Spleen (tissue), 11 donors: ENCODE measurements around the gene FKBP7. TPM values are rescaled to one million over a fixed set of nuclear protein-coding genes. Genes with fewer than 3 reads are reported as not detected.
A peak's percentile ranks its signal among the peaks of the same experiment; 100 is the strongest.

Experiments
- DNase-seq: peaks from one replicate; pipeline ENCODE4 v3.0.0-alpha.2; 2020
- H3K27ac ChIP-seq, 8 donors: fragments of 200-600 bp; sonication (generic) in 7 of 8; 1 replicate in 4 of 8; 2 replicates in 4 of 8; pipeline versions ENCODE4 v1.5.0 to v1.8.0; 2016 to 2021; ENCODE audit warnings: inconsistent platforms in 4 of 8, mild to moderate bottlenecking in 4 of 8, moderate library complexity in 1 of 8
- H3K27me3 ChIP-seq, 7 donors: fragments of 200-600 bp; sonication (generic) in 6 of 7; replicated peaks in 1 of 7; 1 replicate in 4 of 7; 2 replicates in 3 of 7; pipeline versions ENCODE4 v1.5.0 to v1.8.0; 2016 to 2021; ENCODE audit warnings: inconsistent platforms in 3 of 7, mild to moderate bottlenecking in 1 of 7
- H3K36me3 ChIP-seq, 6 donors: fragments of 200-600 bp; sonication (generic) in 5 of 6; 1 replicate in 4 of 6; 2 replicates in 2 of 6; pipeline versions ENCODE4 v1.5.0 to v1.8.0; 2016 to 2021; ENCODE audit warnings: inconsistent platforms in 2 of 6
- H3K4me1 ChIP-seq, 6 donors: fragments of 200-600 bp; sonication (generic) in 5 of 6; 1 replicate in 3 of 6; 2 replicates in 3 of 6; pipeline versions ENCODE4 v1.5.0 to v1.8.0; 2016 to 2021; ENCODE audit warnings: inconsistent platforms in 3 of 6
- H3K4me3 ChIP-seq, 8 donors: fragments of 200-600 bp; sonication (generic) in 7 of 8; 1 replicate in 4 of 8; 2 replicates in 4 of 8; pipeline versions ENCODE4 v1.5.0 to v1.8.0; 2016 to 2021; ENCODE audit warnings: inconsistent platforms in 4 of 8, mild to moderate bottlenecking in 4 of 8, moderate library complexity in 2 of 8
- H3K9me3 ChIP-seq, 8 donors: fragments of 200-600 bp; sonication (generic) in 7 of 8; 1 replicate in 4 of 8; 2 replicates in 4 of 8; pipeline versions ENCODE4 v1.5.0 to v1.8.0; 2016 to 2021; ENCODE audit warnings: inconsistent platforms in 4 of 8
- POLR2A ChIP-seq, 3 donors: fragments of 450-650 bp; IDR thresholded peaks; one replicate each; pipeline ENCODE4 v1.5.1; 2017; ENCODE audit warnings: antibody characterized with exemption in 3 of 3, mild to moderate bottlenecking in 1 of 3
- POLR2AphosphoS5 ChIP-seq, 3 donors: sonication (generic); formaldehyde crosslinking; IDR thresholded peaks; one replicate each; pipeline ENCODE4 v1.5.1; 2017; ENCODE audit warnings: antibody characterized with exemption in 3 of 3
- WGBS, 5 donors: extraction: QIAGEN DNeasy Blood & Tissue Kit in 3 of 5; methylation state at CpG; one replicate each; pipeline versions ENCODE4 v1.1.5 to v1.1.7; 2013 to 2018; 5-methylcytosine and 5-hydroxymethylcytosine counted together
- intact Hi-C: fragments of 100-400 bp; cut with DNase I; formaldehyde crosslinking; loops from one replicate; pipeline ENCODE4 v1.15.0; 2023; ENCODE audit warnings: low total_unique reads
- polyA plus RNA-seq, 3 donors: library from polyadenylated mRNA; stranded (reverse); fragments of 200-250 nt; gene quantifications; one replicate each; pipeline ENCODE4 v1.2.1, GENCODE V29; 2013
- total RNA-seq, 7 donors: library from RNA; depleted of rRNA in 3 of 7; stranded (reverse); fragments of >200 nt in 3 of 7; fragmentation: NEBNext Ultra II Directional in 4 of 7; extraction: Animal tissue kit (Norgen Biotek cat#: 25700) in 4 of 7; gene quantifications; one replicate each; pipeline versions ENCODE4 v1.1.0 to v1.2.1, GENCODE V29; 2016 to 2021
- TF ChIP-seq, protein P1 (sequence below), 11 experiments: fragments of 200-600 bp in 7 of 11; fragments of 450-650 bp in 4 of 11; sonication (generic) in 4 of 11; IDR thresholded peaks in 8 of 11; conservative IDR thresholded peaks in 3 of 11; 1 replicate in 7 of 11; 2 replicates in 4 of 11; pipeline versions ENCODE4 v1.4.0 to v1.8.0; 2016 to 2021; ENCODE audit warnings: antibody characterized with exemption in 11 of 11, inconsistent platforms in 4 of 11, mild to moderate bottlenecking in 1 of 11
- donor health status: healthy with polysubstance abuse.
- donor health status: DM: no; HTN: no; CAD: no; lungs with moderate emphysema.
- donor health status: DM: no; HTN: no; CAD: no.
- donor health status: Bipolar disorder and iron deficiency.
- donor health status: healthy.
- donor health status: DM: no; HTN: no; CAD: no.
- donor health status: DM: yes; HTN: yes; CAD: no.

The FKBP7 gene
- total and polyA plus RNA-seq, 10 donors = 1.8 to 5.8 (median 3.6) TPM

DNA sequence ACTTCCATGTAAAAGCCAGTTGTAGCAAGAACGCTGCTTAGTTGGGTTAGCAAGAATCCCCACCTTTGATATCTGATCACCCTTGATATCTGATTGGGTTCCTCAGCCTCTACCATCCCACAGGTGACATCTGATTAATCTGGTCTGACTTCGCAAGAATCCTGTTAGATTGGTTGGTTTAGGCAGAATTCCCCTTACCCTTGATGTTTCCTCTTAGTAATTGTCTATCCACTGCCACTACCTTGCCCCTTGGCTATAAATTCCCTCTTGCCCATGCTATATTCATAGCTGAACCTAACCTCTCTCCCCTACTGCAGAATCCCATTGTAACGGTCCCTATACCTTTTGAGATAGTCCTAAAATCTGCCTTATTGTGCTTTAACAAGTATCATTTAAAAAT is 60.5 kb downstream of the FKBP7 start:
- TF ChIP-seq POLR2A (IDR thresholded peaks at IDR 0.05) (no peak), POLR2AphosphoS5 (IDR thresholded peaks at IDR 0.05) (no peak)
- TF ChIP-seq, protein P1, sequence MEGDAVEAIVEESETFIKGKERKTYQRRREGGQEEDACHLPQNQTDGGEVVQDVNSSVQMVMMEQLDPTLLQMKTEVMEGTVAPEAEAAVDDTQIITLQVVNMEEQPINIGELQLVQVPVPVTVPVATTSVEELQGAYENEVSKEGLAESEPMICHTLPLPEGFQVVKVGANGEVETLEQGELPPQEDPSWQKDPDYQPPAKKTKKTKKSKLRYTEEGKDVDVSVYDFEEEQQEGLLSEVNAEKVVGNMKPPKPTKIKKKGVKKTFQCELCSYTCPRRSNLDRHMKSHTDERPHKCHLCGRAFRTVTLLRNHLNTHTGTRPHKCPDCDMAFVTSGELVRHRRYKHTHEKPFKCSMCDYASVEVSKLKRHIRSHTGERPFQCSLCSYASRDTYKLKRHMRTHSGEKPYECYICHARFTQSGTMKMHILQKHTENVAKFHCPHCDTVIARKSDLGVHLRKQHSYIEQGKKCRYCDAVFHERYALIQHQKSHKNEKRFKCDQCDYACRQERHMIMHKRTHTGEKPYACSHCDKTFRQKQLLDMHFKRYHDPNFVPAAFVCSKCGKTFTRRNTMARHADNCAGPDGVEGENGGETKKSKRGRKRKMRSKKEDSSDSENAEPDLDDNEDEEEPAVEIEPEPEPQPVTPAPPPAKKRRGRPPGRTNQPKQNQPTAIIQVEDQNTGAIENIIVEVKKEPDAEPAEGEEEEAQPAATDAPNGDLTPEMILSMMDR (IDR thresholded peaks at IDR 0.05 in 8 of 11, conservative IDR thresholded peaks at IDR 0.05 in 3 of 11) = no peak
- no peak for DNase-seq
- Histone ChIP-seq H3K4me3 (no peak overlapping the region), H3K27ac (no peak overlapping the region), H3K27me3 (no peaks in the 10 kb centered on the region), H3K4me1 (peaks cover 6 to 43% (median 24%) of the 10 kb centered on the region in 6 donors), H3K9me3 (no peaks in the 10 kb centered on the region), H3K36me3 (no peaks in the 10 kb centered on the region)
- 90 to 99% (median 97%) methylated on average over 3 of the region's 3 CpGs for WGBS, 5 donors
- intact Hi-C loops = no loop called here

DNA sequence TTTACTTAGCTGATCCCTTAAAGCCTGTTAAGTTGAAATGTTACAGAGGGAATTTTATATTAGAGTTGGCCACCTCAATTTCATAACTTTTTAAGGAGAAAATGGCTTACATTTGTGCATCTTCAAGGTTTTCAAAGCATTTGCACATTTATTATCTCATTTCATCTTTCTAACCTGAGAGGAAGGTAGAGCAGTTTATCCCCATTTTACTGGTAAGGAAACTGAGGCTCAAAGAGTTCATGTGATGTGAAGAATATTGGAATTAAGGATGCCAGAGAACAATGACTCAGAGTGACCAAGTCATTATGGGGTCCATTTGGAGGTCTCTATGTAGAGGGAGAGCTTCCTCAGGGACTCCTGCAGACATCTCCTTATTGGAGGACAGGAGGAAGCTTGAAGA is 62.4 kb downstream of the FKBP7 start:
- Histone ChIP-seq H3K27me3 (no peaks in the 10 kb centered on the region), H3K9me3 (no peaks in the 10 kb centered on the region), H3K4me3 (no peak overlapping the region), H3K4me1 (peaks cover 6 to 45% (median 25%) of the 10 kb centered on the region in 6 donors), H3K27ac (no peak overlapping the region), H3K36me3 (no peaks in the 10 kb centered on the region)
- intact Hi-C loops = no loop called here
- no peak for DNase-seq
- TF ChIP-seq POLR2AphosphoS5 (IDR thresholded peaks at IDR 0.05) (no peak), POLR2A (IDR thresholded peaks at IDR 0.05) (no peak)
- TF ChIP-seq, protein P1 (IDR thresholded peaks at IDR 0.05 in 8 of 11, conservative IDR thresholded peaks at IDR 0.05 in 3 of 11) = no peak

DNA sequence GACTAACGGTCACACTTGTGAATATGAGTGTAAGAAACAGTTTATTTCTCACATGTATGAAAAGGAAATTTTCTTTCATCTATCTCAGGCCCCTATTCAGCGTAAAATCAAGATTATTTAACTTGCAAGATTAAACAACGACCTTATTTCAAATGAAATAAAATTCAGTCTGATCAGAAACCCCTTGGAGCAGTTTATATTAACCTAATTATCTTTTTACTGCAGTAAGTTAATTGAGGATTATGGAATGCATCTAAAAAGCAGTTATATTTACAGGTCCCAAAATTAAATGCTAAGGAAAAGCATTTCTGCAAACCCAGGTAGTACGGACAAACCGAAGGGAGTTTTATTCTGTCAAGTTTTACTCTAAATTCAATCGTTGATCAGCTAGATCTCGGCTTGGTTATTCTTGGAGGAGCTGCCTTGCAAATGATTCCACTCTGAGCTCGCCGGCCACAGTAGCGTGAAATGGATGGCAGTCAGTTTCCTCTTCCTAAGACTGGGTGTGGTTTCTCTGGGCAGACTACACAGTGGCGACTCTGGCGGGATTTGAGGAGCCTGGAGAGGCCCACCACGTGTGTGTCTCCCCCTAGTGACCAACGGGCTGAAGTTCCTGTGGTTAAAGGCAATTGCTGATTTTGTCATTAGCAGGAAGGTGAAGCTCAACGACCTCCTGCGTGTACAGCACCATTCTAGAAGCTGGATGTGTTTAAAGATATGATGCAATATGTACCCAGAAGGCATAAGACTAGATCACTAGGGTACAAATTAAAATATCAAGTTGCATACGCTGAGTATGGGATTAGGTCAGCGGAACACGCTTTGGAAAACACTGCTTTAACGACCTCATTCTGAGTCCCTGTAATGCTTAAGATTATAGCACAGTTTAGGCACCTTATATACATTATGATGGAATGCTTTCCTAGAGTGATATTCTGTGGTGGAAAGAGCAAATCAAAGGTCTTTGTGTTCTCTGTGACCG is 63.8 kb downstream of the FKBP7 start:
- Histone ChIP-seq H3K4me3 (peak overlapping the region; percentile 45 to 74 (median 57)), H3K27me3 (no peaks in the 10 kb centered on the region), H3K36me3 (no peaks in the 10 kb centered on the region), H3K27ac (peak overlapping the region; percentile 14 to 94 (median 89)), H3K9me3 (no peaks in the 10 kb centered on the region), H3K4me1 (peaks cover 6 to 37% (median 21%) of the 10 kb centered on the region in 6 donors)
- WGBS, 5 donors = 13 to 17% (median 15%) methylated on average over 20 to 21 of the region's 21 CpGs
- intact Hi-C loops = no loop called here
- peak in 2 of 3 donors; percentile 72 to 74 for TF ChIP-seq POLR2AphosphoS5 (IDR thresholded peaks at IDR 0.05)
- TF ChIP-seq, protein P1 (IDR thresholded peaks at IDR 0.05 in 8 of 11, conservative IDR thresholded peaks at IDR 0.05 in 3 of 11) = peak; percentile 70 to 90 (median 87)
- TF ChIP-seq POLR2A (IDR thresholded peaks at IDR 0.05) = peak in 1 of 3 donors; percentile 34
- peak; percentile 91 for DNase-seq

Other genes with a start within 250 kb of the FKBP7 start
- gene PRKRA, start 27.4 kb downstream of the FKBP7 start, total RNA-seq = 10 to 100 TPM; 29.7 to 57.4 (median 37.2) TPM
- gene PRKRA, start 27.4 kb downstream of the FKBP7 start, polyA plus RNA-seq = 10 to 100 TPM; 24.3 to 27.7 (median 26.0) TPM
- 1 to 10 TPM; 1.0 to 3.3 (median 1.7) TPM for gene PJVK, start 27.2 kb downstream of the FKBP7 start, total RNA-seq
- 1 to 10 TPM; 2.2 to 8.2 (median 4.1) TPM for gene PJVK, start 27.2 kb downstream of the FKBP7 start, polyA plus RNA-seq
- 10 to 100 TPM; 16.0 to 36.9 (median 24.8) TPM for gene PLEKHA3, start 1.9 kb upstream of the FKBP7 start, total RNA-seq
- 1 to 10 TPM; 2.0 to 3.8 (median 2.3) TPM for gene PLEKHA3, start 1.9 kb upstream of the FKBP7 start, polyA plus RNA-seq